ENCODE results near the gene STK17B. TPM values are rescaled to one million over a fixed set of nuclear protein-coding genes. Genes with fewer than 3 reads are reported as not detected.
"Not testable (repeated sequence)": the region's sequence is repeated elsewhere in the genome, so short reads cannot be mapped to it uniquely, and the experiment has no call there.

The STK17B gene
- total RNA-seq, 2 donors from 2014 or later: 7.9 to 16.9 TPM

- DNase-seq: no peak
- H3K36me3 ChIP-seq (replicated peaks in 1 of 2; ENCODE audit: insufficient read depth in 1 of 2, low read depth in 2 of 2): no peaks in the 10 kb centered on the region
- ATAC-seq: no peak
- 66 to 76% methylated on average over 4 of the region's 4 CpGs for whole genome bisulfite sequencing, 2 donors
- H3K27ac ChIP-seq: no peak overlapping the region
- H3K9me3 ChIP-seq: no peaks in the 10 kb centered on the region
- no peaks in the 10 kb centered on the region for H3K4me1 ChIP-seq
- no peak overlapping the region for H3K4me3 ChIP-seq
- no peaks in the 10 kb centered on the region for H3K27me3 ChIP-seq
- no peak for TF ChIP-seq CTCF (IDR thresholded peaks at IDR 0.05)
- intact Hi-C loops (cut with DNase I): no loop called here
These were observed 24.4 kb upstream of the STK17B start for GRCh38 chr2:196195758-196196157.

DNA sequence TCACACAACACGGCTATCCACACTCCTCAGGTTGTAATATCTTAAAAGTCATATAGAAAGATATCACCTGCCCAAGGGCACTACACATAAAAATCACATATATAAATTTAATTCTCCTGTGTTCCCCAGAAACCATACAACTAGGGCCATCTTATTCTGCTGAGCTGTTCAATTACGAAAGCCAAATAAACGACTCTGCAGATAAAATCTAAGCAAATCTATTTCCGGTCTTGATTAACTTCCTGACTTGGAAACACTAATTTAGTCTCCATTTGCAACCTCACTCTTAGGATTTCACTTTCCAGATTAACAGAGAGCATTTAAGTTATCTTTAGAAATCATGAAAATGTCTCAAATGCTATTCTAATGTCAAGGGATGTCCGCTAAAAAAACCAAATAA is 23.9 kb upstream of the STK17B start:
- no peaks in the 10 kb centered on the region for H3K4me1 ChIP-seq
- intact Hi-C loops (cut with DNase I): no loop called here
- ATAC-seq (no peak), DNase-seq (no peak)
- no peaks in the 10 kb centered on the region for H3K36me3 ChIP-seq (replicated peaks in 1 of 2; ENCODE audit: insufficient read depth in 1 of 2, low read depth in 2 of 2)
- no peaks in the 10 kb centered on the region for H3K9me3 ChIP-seq
- WGBS, 2 donors: 56 to 74% methylated on average over 5 of the region's 5 CpGs
- no peak for TF ChIP-seq CTCF (IDR thresholded peaks at IDR 0.05)
- no peak for TF ChIP-seq POLR2A (IDR thresholded peaks at IDR 0.05)
- no peak overlapping the region for H3K4me3 ChIP-seq
- no peak overlapping the region for H3K27ac ChIP-seq
- no peaks in the 10 kb centered on the region for H3K27me3 ChIP-seq

GRCh38 chr2:196191541-196191940 is 20.2 kb upstream of the STK17B start:
- Histone ChIP-seq H3K4me3 (no peak overlapping the region), H3K27ac (no peak overlapping the region), H3K4me1 (no peaks in the 10 kb centered on the region), H3K36me3 (replicated peaks in 1 of 2; ENCODE audit: insufficient read depth in 1 of 2, low read depth in 2 of 2) (no peaks in the 10 kb centered on the region), H3K9me3 (no peaks in the 10 kb centered on the region), H3K27me3 (no peaks in the 10 kb centered on the region)
- WGBS, 2 donors: 79 to 81% methylated on average over 1 of the region's 1 CpG
- no peak for ATAC-seq
- intact Hi-C loops (cut with DNase I): no loop called here
- no peak for DNase-seq
- TF ChIP-seq CTCF (IDR thresholded peaks at IDR 0.05): no peak
- no peak for TF ChIP-seq POLR2A (IDR thresholded peaks at IDR 0.05)

GRCh38 chr2:196187898-196188458 is 16.6 kb upstream of the STK17B start:
- intact Hi-C loops (cut with DNase I): no loop called here
- Histone ChIP-seq H3K27ac (peak overlapping the region in 1 of 4 donors; percentile 26), H3K4me3 (no peak overlapping the region), H3K36me3 (replicated peaks in 1 of 2; ENCODE audit: insufficient read depth in 1 of 2, low read depth in 2 of 2) (no peaks in the 10 kb centered on the region), H3K4me1 (no peaks in the 10 kb centered on the region), H3K27me3 (no peaks in the 10 kb centered on the region), H3K9me3 (no peaks in the 10 kb centered on the region)
- DNase-seq: no peak
- WGBS, 2 donors: 47 to 55% methylated on average over 2 of the region's 2 CpGs
- TF ChIP-seq POLR2A (IDR thresholded peaks at IDR 0.05) (no peak), CTCF (IDR thresholded peaks at IDR 0.05) (no peak)
- ATAC-seq: no peak

DNA sequence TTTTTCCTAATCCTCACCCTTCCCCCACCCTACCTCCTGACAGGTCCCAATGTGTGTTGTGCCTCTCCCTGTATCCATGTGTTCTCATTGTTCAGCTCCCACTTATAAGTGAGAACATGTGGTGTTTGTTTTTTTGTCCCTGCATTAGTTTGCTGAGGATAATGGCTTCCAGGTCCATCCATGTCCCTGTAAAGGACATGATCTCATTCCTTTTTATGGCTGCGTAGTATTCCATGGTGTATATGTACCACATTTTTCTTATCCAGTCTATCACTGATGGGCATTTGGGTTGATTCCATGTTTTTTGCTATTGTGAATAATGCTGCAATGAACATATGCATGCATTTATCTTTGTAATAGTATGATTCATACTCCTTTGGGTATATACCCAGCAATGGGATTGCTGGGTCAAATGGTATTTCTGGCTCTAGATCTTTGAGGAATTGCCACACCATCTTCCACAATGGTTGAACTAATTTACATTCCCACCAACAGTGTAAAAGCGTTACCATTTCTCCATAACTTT is 15.9 kb upstream of the STK17B start:
- H3K36me3 ChIP-seq (replicated peaks in 1 of 2; ENCODE audit: insufficient read depth in 1 of 2, low read depth in 2 of 2); DNase-seq; H3K27me3 ChIP-seq; H3K9me3 ChIP-seq; H3K4me1 ChIP-seq; H3K4me3 ChIP-seq; ATAC-seq; intact Hi-C loops (cut with DNase I); H3K27ac ChIP-seq: not testable (repeated sequence)
- 95 to 97% methylated on average over 2 of the region's 2 CpGs for WGBS, 2 donors
